ENCODE data around the gene C12orf42.

The C12orf42 gene

GRCh38 chr12:103331643-103332042 lies 164.1 kb downstream of the C12orf42 start:
- DNase-seq = peak; percentile 67

GRCh38 chr12:103330672-103331071 lies 165.1 kb downstream of the C12orf42 start:
- DNase-seq = no peak

GRCh38 chr12:103327676-103328075 lies 168.1 kb downstream of the C12orf42 start:
- DNase-seq = no peak

- peak; percentile 80 for DNase-seq
Measured at GRCh38 chr12:103326190-103326589, 169.6 kb downstream of the C12orf42 start.

GRCh38 chr12:103318566-103318965 lies 177.2 kb downstream of the C12orf42 start:
- peak; percentile 98 for DNase-seq

- DNase-seq = no peak
Measured at GRCh38 chr12:103317220-103317619, 178.5 kb downstream of the C12orf42 start.

GRCh38 chr12:103314786-103315185 lies 181.0 kb downstream of the C12orf42 start:
- peak; percentile 13 for DNase-seq

GRCh38 chr12:103313894-103314293 lies 181.9 kb downstream of the C12orf42 start:
- no peak for DNase-seq

- DNase-seq = no peak
Measured at GRCh38 chr12:103312742-103313354, 182.9 kb downstream of the C12orf42 start.

- peak; percentile 47 for DNase-seq
Measured at GRCh38 chr12:103310546-103311270, 185.1 kb downstream of the C12orf42 start.

GRCh38 chr12:103308396-103308795 lies 187.4 kb downstream of the C12orf42 start:
- peak; percentile 46 for DNase-seq

- DNase-seq = no peak
Measured at GRCh38 chr12:103303484-103303883, 192.3 kb downstream of the C12orf42 start.

- DNase-seq = peak; percentile 98
Measured at GRCh38 chr12:103301642-103302591, 193.9 kb downstream of the C12orf42 start.

- no peak for DNase-seq
Measured at GRCh38 chr12:103288016-103288415, 207.8 kb downstream of the C12orf42 start.

GRCh38 chr12:103282124-103282523 lies 213.6 kb downstream of the C12orf42 start:
- no peak for DNase-seq

- DNase-seq = peak; percentile 29
Measured at GRCh38 chr12:103279444-103279843, 216.3 kb downstream of the C12orf42 start.

- no peak for DNase-seq
Measured at GRCh38 chr12:103278329-103278728, 217.4 kb downstream of the C12orf42 start.

GRCh38 chr12:103273645-103274044 lies 222.1 kb downstream of the C12orf42 start:
- DNase-seq = peak; percentile 78

- DNase-seq = no peak
Measured at GRCh38 chr12:103272949-103273348, 222.8 kb downstream of the C12orf42 start.

- DNase-seq = peak; percentile 57
Measured at GRCh38 chr12:103269946-103270345, 225.8 kb downstream of the C12orf42 start.

GRCh38 chr12:103268831-103269514 lies 226.8 kb downstream of the C12orf42 start:
- DNase-seq = peak; percentile 96

- DNase-seq = no peak
Measured at GRCh38 chr12:103257763-103258162, 238.0 kb downstream of the C12orf42 start.
